Mesenchymal stem cell (in vitro differentiated cells and primary cell): ENCODE data around the gene MGAT5B.
"Not testable (repeated sequence)": the region's sequence is repeated elsewhere in the genome, so short reads cannot be mapped to it uniquely, and the experiment has no call there.

ENCODE experiments used
- DNase-seq: peaks from one replicate; pipeline ENCODE4 v3.0.0-alpha.2; 2013
- H2AFZ ChIP-seq: one replicate; pipeline ENCODE4 v1.6.1; 2013; ENCODE audit warnings: low read depth, mild to moderate bottlenecking, control low read depth, inconsistent platforms, low read length, moderate library complexity
- H2AK5ac ChIP-seq: 2 replicates; pipeline ENCODE4 v1.6.1; 2013; ENCODE audit warnings: low read length, moderate library complexity, mild to moderate bottlenecking, inconsistent platforms; ENCODE audit not compliant: severe bottlenecking
- H2BK120ac ChIP-seq: one replicate; pipeline ENCODE4 v1.6.1; 2013; ENCODE audit warnings: low read depth, mild to moderate bottlenecking, inconsistent platforms, low read length, moderate library complexity
- H2BK12ac ChIP-seq, 2 experiments: one replicate each; pipeline ENCODE4 v1.6.1; 2013; ENCODE audit warnings: inconsistent platforms in 2 of 2, low read length in 2 of 2, mild to moderate bottlenecking in 2 of 2, moderate library complexity in 2 of 2, control low read depth in 1 of 2
- H2BK15ac ChIP-seq: one replicate; pipeline ENCODE4 v1.6.1; 2013; ENCODE audit warnings: mild to moderate bottlenecking, low read depth, inconsistent platforms; ENCODE audit not compliant: poor library complexity, severe bottlenecking
- H2BK5ac ChIP-seq: 2 replicates; pipeline ENCODE4 v1.6.1; 2013; ENCODE audit warnings: low read depth, mild to moderate bottlenecking, low read length, control low read depth, inconsistent platforms; ENCODE audit not compliant: poor library complexity, severe bottlenecking
- H3K14ac ChIP-seq, 2 experiments: one replicate each; pipeline ENCODE4 v1.6.1; 2013; ENCODE audit warnings: inconsistent platforms in 2 of 2, low read length in 2 of 2, control low read depth in 1 of 2, mild to moderate bottlenecking in 1 of 2, moderate library complexity in 1 of 2
- H3K18ac ChIP-seq, 2 experiments: one replicate each; pipeline ENCODE4 v1.6.1; 2013; ENCODE audit warnings: inconsistent platforms in 2 of 2, low read length in 2 of 2, control low read depth in 1 of 2, low read depth in 1 of 2, mild to moderate bottlenecking in 1 of 2
- H3K23ac ChIP-seq, 2 experiments: one replicate each; pipeline ENCODE4 v1.6.1; 2013; ENCODE audit warnings: inconsistent platforms in 2 of 2, low read length in 2 of 2, mild to moderate bottlenecking in 2 of 2, moderate library complexity in 2 of 2, control low read depth in 1 of 2
- H3K27ac ChIP-seq: 2 replicates; pipeline ENCODE4 v1.5.1; 2013; ENCODE audit warnings: mild to moderate bottlenecking, moderate library complexity, low read length, control low read depth, inconsistent platforms; ENCODE audit not compliant: poor library complexity, severe bottlenecking
- H3K27me3 ChIP-seq, 2 experiments: 2 replicates each; pipeline versions ENCODE4 v1.6.1 to v1.7.0; 2013; ENCODE audit warnings: low read length in 2 of 2, mild to moderate bottlenecking in 2 of 2, moderate library complexity in 2 of 2, control low read depth in 1 of 2, inconsistent platforms in 1 of 2; ENCODE audit not compliant: control insufficient read depth in 1 of 2, insufficient read depth in 1 of 2
- H3K36me3 ChIP-seq, 2 experiments: 2 replicates each; pipeline versions ENCODE4 v1.6.1 to v1.7.0; 2013; ENCODE audit warnings: low read length in 2 of 2, control low read depth in 1 of 2, inconsistent platforms in 1 of 2, low read depth in 1 of 2, mild to moderate bottlenecking in 1 of 2; ENCODE audit not compliant: insufficient read depth in 2 of 2, control insufficient read depth in 1 of 2
- H3K4ac ChIP-seq, 2 experiments: one replicate each; pipeline ENCODE4 v1.6.1; 2013; ENCODE audit warnings: inconsistent platforms in 2 of 2, low read length in 2 of 2, mild to moderate bottlenecking in 2 of 2, moderate library complexity in 2 of 2, control low read depth in 1 of 2, low read depth in 1 of 2
- H3K4me1 ChIP-seq: 2 replicates; pipeline ENCODE4 v1.6.1; 2013; ENCODE audit warnings: low read depth, low read length, control low read depth; ENCODE audit not compliant: control insufficient read depth, insufficient read depth
- H3K4me2 ChIP-seq: 2 replicates; pipeline ENCODE4 v1.6.1; 2013; ENCODE audit warnings: low read length, mild to moderate bottlenecking, inconsistent platforms; ENCODE audit not compliant: poor library complexity, severe bottlenecking
- H3K4me3 ChIP-seq, 2 experiments: 2 replicates each; pipeline versions ENCODE4 v1.5.1 to v1.7.0; 2013; ENCODE audit warnings: low read length in 2 of 2, mild to moderate bottlenecking in 2 of 2, control low read depth in 1 of 2, low read depth in 1 of 2; ENCODE audit not compliant: insufficient read depth in 1 of 2
- H3K79me1 ChIP-seq: replicated peaks from 2 replicates; pipeline ENCODE4 v1.6.1; 2013; ENCODE audit warnings: mild to moderate bottlenecking, control low read depth, low read length, inconsistent platforms; ENCODE audit not compliant: poor library complexity, severe bottlenecking
- H3K9ac ChIP-seq: 2 replicates; pipeline ENCODE4 v1.7.0; 2013; ENCODE audit warnings: mild to moderate bottlenecking, low read length, moderate library complexity
- H3K9me3 ChIP-seq: 2 replicates; pipeline ENCODE4 v1.7.0; 2013; ENCODE audit warnings: mild to moderate bottlenecking, low read length; ENCODE audit not compliant: control insufficient read depth
- H4K8ac ChIP-seq: one replicate; pipeline ENCODE4 v1.6.1; 2013; ENCODE audit warnings: inconsistent platforms, mild to moderate bottlenecking, low read length, moderate library complexity
- H4K91ac ChIP-seq: one replicate; pipeline ENCODE4 v1.6.1; 2013; ENCODE audit warnings: mild to moderate bottlenecking, low read length, inconsistent platforms
- WGBS: methylation state at CpG from one replicate; pipeline ENCODE4 v1.1.7; 2013; ENCODE audit warnings: mixed read lengths; 5-methylcytosine and 5-hydroxymethylcytosine counted together

The MGAT5B gene

GRCh38 chr17:76840443-76840767 lies 27.8 kb upstream of the MGAT5B start:
- no peak overlapping the region for H3K18ac ChIP-seq

GRCh38 chr17:76840884-76841775 lies 27.1 kb upstream of the MGAT5B start:
- no peak overlapping the region for H2AFZ ChIP-seq
- no peak overlapping the region for H2BK5ac ChIP-seq
- no peak overlapping the region for H3K14ac ChIP-seq
- no peak overlapping the region for H4K91ac ChIP-seq
- H3K9ac ChIP-seq: no peak overlapping the region
- H3K4me3 ChIP-seq: no peak overlapping the region
- H2BK12ac ChIP-seq: no peak overlapping the region
- peaks cover 49 to 58% of the 10 kb centered on the region in 2 experiments for H3K27me3 ChIP-seq
- H3K4me1 ChIP-seq: peaks cover 2% of the 10 kb centered on the region
- no peak overlapping the region for H3K27ac ChIP-seq
- no peak overlapping the region for H3K23ac ChIP-seq
- no peak overlapping the region for H2AK5ac ChIP-seq
- H3K4ac ChIP-seq: no peak overlapping the region
- H3K4me2 ChIP-seq: no peak overlapping the region
- no peak overlapping the region for H2BK120ac ChIP-seq
- H4K8ac ChIP-seq: no peak overlapping the region
- 9% methylated on average over 6 of the region's 8 CpGs for WGBS
- no peaks in the 10 kb centered on the region for H3K79me1 ChIP-seq
- no peak for DNase-seq
- no peak overlapping the region for H2BK15ac ChIP-seq
- H3K9me3 ChIP-seq: no peaks in the 10 kb centered on the region
- no peak overlapping the region for H3K18ac ChIP-seq
- H3K36me3 ChIP-seq: no peaks in the 10 kb centered on the region

More at GRCh38 chr17:76840443-76840767, 27.8 kb upstream of the MGAT5B start:
- WGBS: 4% methylated on average over 3 of the region's 3 CpGs
- no peak overlapping the region for H2AFZ ChIP-seq
- no peak for DNase-seq
- H3K23ac ChIP-seq: no peak overlapping the region
- no peaks in the 10 kb centered on the region for H3K79me1 ChIP-seq
- no peak overlapping the region for H3K4me3 ChIP-seq
- no peak overlapping the region for H4K8ac ChIP-seq
- H2BK15ac ChIP-seq: no peak overlapping the region
- H3K9ac ChIP-seq: no peak overlapping the region
- H2AK5ac ChIP-seq: no peak overlapping the region
- peaks cover 2% of the 10 kb centered on the region for H3K4me1 ChIP-seq
- H2BK5ac ChIP-seq: no peak overlapping the region
- H2BK120ac ChIP-seq: no peak overlapping the region
- H3K9me3 ChIP-seq: no peaks in the 10 kb centered on the region
- H3K4ac ChIP-seq: no peak overlapping the region
- H3K14ac ChIP-seq: no peak overlapping the region
- peaks cover 54 to 56% of the 10 kb centered on the region in 2 experiments for H3K27me3 ChIP-seq
- no peak overlapping the region for H4K91ac ChIP-seq
- no peak overlapping the region for H3K4me2 ChIP-seq
- no peaks in the 10 kb centered on the region for H3K36me3 ChIP-seq
- no peak overlapping the region for H2BK12ac ChIP-seq
- H3K27ac ChIP-seq: no peak overlapping the region

GRCh38 chr17:76841776-76842405 lies 26.3 kb upstream of the MGAT5B start:
- Histone ChIP-seq H2BK120ac (no peak overlapping the region), H4K91ac (no peak overlapping the region), H3K4me2 (no peak overlapping the region), H3K14ac (no peak overlapping the region), H3K36me3 (no peaks in the 10 kb centered on the region), H3K27ac (no peak overlapping the region), H3K23ac (no peak overlapping the region), H3K4me1 (peaks cover 2% of the 10 kb centered on the region), H3K4me3 (no peak overlapping the region), H3K27me3 (peaks cover 55 to 65% of the 10 kb centered on the region in 2 experiments), H2BK5ac (no peak overlapping the region), H3K79me1 (no peaks in the 10 kb centered on the region), H2AFZ (no peak overlapping the region), H3K18ac (no peak overlapping the region), H3K9me3 (no peaks in the 10 kb centered on the region), H2AK5ac (no peak overlapping the region), H4K8ac (no peak overlapping the region), H2BK12ac (no peak overlapping the region), H3K4ac (no peak overlapping the region), H3K9ac (no peak overlapping the region), H2BK15ac (no peak overlapping the region)
- no peak for DNase-seq
- 15% methylated on average over 10 of the region's 10 CpGs for WGBS

GRCh38 chr17:76843068-76843467 lies 25.1 kb upstream of the MGAT5B start:
- H2AFZ ChIP-seq, H2BK15ac ChIP-seq, H3K23ac ChIP-seq, H3K4me2 ChIP-seq, H2BK120ac ChIP-seq, H3K9me3 ChIP-seq, H3K4me3 ChIP-seq, H3K18ac ChIP-seq, H4K8ac ChIP-seq, H3K36me3 ChIP-seq, DNase-seq, H3K79me1 ChIP-seq, H2BK5ac ChIP-seq, H3K4ac ChIP-seq, H4K91ac ChIP-seq, H3K14ac ChIP-seq, H2BK12ac ChIP-seq, H3K4me1 ChIP-seq, H2AK5ac ChIP-seq, H3K9ac ChIP-seq, H3K27ac ChIP-seq: not testable (repeated sequence)
- peaks cover 60 to 67% of the 10 kb centered on the region in 2 experiments for H3K27me3 ChIP-seq
- whole genome bisulfite sequencing: 81% methylated on average over 3 of the region's 6 CpGs
